ENCODE data around the gene C21orf91. TPM values are rescaled to one million over a fixed set of nuclear protein-coding genes. Genes with fewer than 3 reads are reported as not detected.
"Not testable (repeated sequence)": the region's sequence is repeated elsewhere in the genome, so short reads cannot be mapped to it uniquely, and the experiment has no call there.

The C21orf91 gene
- total and polyA plus RNA-seq, 4 donors, result 3.1 to 19.2 (median 10.7) TPM

GRCh38 chr21:17777072-17777765 is 41.9 kb downstream of the C21orf91 start:
- intact Hi-C loops (cut with DNase I), result no loop called here
- WGBS, 2 donors, result 51 to 56% methylated on average over 1 of the region's 1 CpG
- DNase-seq, result no peak
- Histone ChIP-seq H3K4me1 (ENCODE audit: control insufficient read depth in 1 of 2, insufficient read depth in 2 of 2, low read length in 2 of 2) (no peaks in the 10 kb centered on the region), H3K27ac (ENCODE audit: low read depth in 1 of 2, low read length in 2 of 2) (no peak overlapping the region), H3K4me3 (ENCODE audit: low read length in 2 of 2) (no peak overlapping the region), H3K27me3 (ENCODE audit: control insufficient read depth in 1 of 2, insufficient read depth in 2 of 2, low read length in 1 of 2) (no peaks in the 10 kb centered on the region), H3K9me3 (ENCODE audit: control insufficient read depth, low read length) (no peaks in the 10 kb centered on the region), H3K36me3 (ENCODE audit: control insufficient read depth in 1 of 2, insufficient read depth in 2 of 2, low read length in 1 of 2) (no peaks in the 10 kb centered on the region)
- no peak for ATAC-seq (ENCODE audit: low FRiP score)

GRCh38 chr21:17775431-17776126 is 43.6 kb downstream of the C21orf91 start:
- 85 to 89% methylated on average over 17 of the region's 17 CpGs for WGBS, 2 donors
- Histone ChIP-seq H3K27ac (ENCODE audit: low read depth in 1 of 2, low read length in 2 of 2) (no peak overlapping the region), H3K9me3 (ENCODE audit: control insufficient read depth, low read length) (no peaks in the 10 kb centered on the region), H3K36me3 (ENCODE audit: control insufficient read depth in 1 of 2, insufficient read depth in 2 of 2, low read length in 1 of 2) (no peaks in the 10 kb centered on the region), H3K27me3 (ENCODE audit: control insufficient read depth in 1 of 2, insufficient read depth in 2 of 2, low read length in 1 of 2) (no peaks in the 10 kb centered on the region), H3K4me3 (ENCODE audit: low read length in 2 of 2) (no peak overlapping the region), H3K4me1 (ENCODE audit: control insufficient read depth in 1 of 2, insufficient read depth in 2 of 2, low read length in 2 of 2) (no peaks in the 10 kb centered on the region)
- intact Hi-C loops (cut with DNase I), result no loop called here
- DNase-seq (no peak), ATAC-seq (ENCODE audit: low FRiP score) (no peak)

- ATAC-seq (ENCODE audit: low FRiP score); intact Hi-C loops (cut with DNase I); H3K4me1 ChIP-seq (ENCODE audit: control insufficient read depth in 1 of 2, insufficient read depth in 2 of 2, low read length in 2 of 2); H3K4me3 ChIP-seq (ENCODE audit: low read length in 2 of 2); DNase-seq; H3K36me3 ChIP-seq (ENCODE audit: control insufficient read depth in 1 of 2, insufficient read depth in 2 of 2, low read length in 1 of 2); H3K27me3 ChIP-seq (ENCODE audit: control insufficient read depth in 1 of 2, insufficient read depth in 2 of 2, low read length in 1 of 2); H3K9me3 ChIP-seq (ENCODE audit: control insufficient read depth, low read length); H3K27ac ChIP-seq (ENCODE audit: low read depth in 1 of 2, low read length in 2 of 2): not testable (repeated sequence)
- 90 to 91% methylated on average over 7 of the region's 7 CpGs for WGBS, 2 donors
Observed at GRCh38 chr21:17775021-17775420, 44.1 kb downstream of the C21orf91 start.

GRCh38 chr21:17769447-17769845 is 49.7 kb downstream of the C21orf91 start:
- no peaks in the 10 kb centered on the region for H3K36me3 ChIP-seq (ENCODE audit: control insufficient read depth in 1 of 2, insufficient read depth in 2 of 2, low read length in 1 of 2)
- DNase-seq (no peak), ATAC-seq (ENCODE audit: low FRiP score) (no peak)
- H3K27ac ChIP-seq (ENCODE audit: low read depth in 1 of 2, low read length in 2 of 2), result no peak overlapping the region
- WGBS, 2 donors, result 78 to 86% methylated on average over 3 of the region's 3 CpGs
- H3K9me3 ChIP-seq (ENCODE audit: control insufficient read depth, low read length), result no peaks in the 10 kb centered on the region
- intact Hi-C loops (cut with DNase I), result no loop called here
- no peak overlapping the region for H3K4me3 ChIP-seq (ENCODE audit: low read length in 2 of 2)
- H3K4me1 ChIP-seq (ENCODE audit: control insufficient read depth in 1 of 2, insufficient read depth in 2 of 2, low read length in 2 of 2), result no peaks in the 10 kb centered on the region
- H3K27me3 ChIP-seq (ENCODE audit: control insufficient read depth in 1 of 2, insufficient read depth in 2 of 2, low read length in 1 of 2), result no peaks in the 10 kb centered on the region

- no peak overlapping the region for H3K27ac ChIP-seq (ENCODE audit: low read depth in 1 of 2, low read length in 2 of 2)
- ATAC-seq (ENCODE audit: low FRiP score) (no peak), DNase-seq (no peak)
- no peaks in the 10 kb centered on the region for H3K36me3 ChIP-seq (ENCODE audit: control insufficient read depth in 1 of 2, insufficient read depth in 2 of 2, low read length in 1 of 2)
- H3K9me3 ChIP-seq (ENCODE audit: control insufficient read depth, low read length), result no peaks in the 10 kb centered on the region
- no peak overlapping the region for H3K4me3 ChIP-seq (ENCODE audit: low read length in 2 of 2)
- no peaks in the 10 kb centered on the region for H3K27me3 ChIP-seq (ENCODE audit: control insufficient read depth in 1 of 2, insufficient read depth in 2 of 2, low read length in 1 of 2)
- intact Hi-C loops (cut with DNase I), result no loop called here
- no peaks in the 10 kb centered on the region for H3K4me1 ChIP-seq (ENCODE audit: control insufficient read depth in 1 of 2, insufficient read depth in 2 of 2, low read length in 2 of 2)
- WGBS, 2 donors, result 65 to 74% methylated on average over 3 of the region's 3 CpGs
Observed at GRCh38 chr21:17768840-17769446, 50.2 kb downstream of the C21orf91 start.

- 94 to 95% methylated on average over 5 of the region's 5 CpGs for WGBS, 2 donors
- no peaks in the 10 kb centered on the region for H3K4me1 ChIP-seq (ENCODE audit: control insufficient read depth in 1 of 2, insufficient read depth in 2 of 2, low read length in 2 of 2)
- no peaks in the 10 kb centered on the region for H3K36me3 ChIP-seq (ENCODE audit: control insufficient read depth in 1 of 2, insufficient read depth in 2 of 2, low read length in 1 of 2)
- intact Hi-C loops (cut with DNase I), result no loop called here
- H3K27ac ChIP-seq (ENCODE audit: low read depth in 1 of 2, low read length in 2 of 2), result no peak overlapping the region
- H3K9me3 ChIP-seq (ENCODE audit: control insufficient read depth, low read length), result no peaks in the 10 kb centered on the region
- H3K4me3 ChIP-seq (ENCODE audit: low read length in 2 of 2), result no peak overlapping the region
- DNase-seq (no peak), ATAC-seq (ENCODE audit: low FRiP score) (no peak)
- H3K27me3 ChIP-seq (ENCODE audit: control insufficient read depth in 1 of 2, insufficient read depth in 2 of 2, low read length in 1 of 2), result no peaks in the 10 kb centered on the region
Observed at GRCh38 chr21:17765207-17765606, 53.9 kb downstream of the C21orf91 start.

GRCh38 chr21:17763288-17764037 is 55.7 kb downstream of the C21orf91 start:
- Histone ChIP-seq H3K36me3 (ENCODE audit: control insufficient read depth in 1 of 2, insufficient read depth in 2 of 2, low read length in 1 of 2) (no peaks in the 10 kb centered on the region), H3K9me3 (ENCODE audit: control insufficient read depth, low read length) (no peaks in the 10 kb centered on the region), H3K27ac (ENCODE audit: low read depth in 1 of 2, low read length in 2 of 2) (no peak overlapping the region), H3K4me1 (ENCODE audit: control insufficient read depth in 1 of 2, insufficient read depth in 2 of 2, low read length in 2 of 2) (no peaks in the 10 kb centered on the region), H3K27me3 (ENCODE audit: control insufficient read depth in 1 of 2, insufficient read depth in 2 of 2, low read length in 1 of 2) (peaks cover 0 to 2% of the 10 kb centered on the region in 2 donors), H3K4me3 (ENCODE audit: low read length in 2 of 2) (no peak overlapping the region)
- intact Hi-C loops (cut with DNase I), result no loop called here
- DNase-seq (no peak), ATAC-seq (ENCODE audit: low FRiP score) (no peak)
- 87 to 88% methylated on average over 9 of the region's 9 CpGs for WGBS, 2 donors

GRCh38 chr21:17759511-17760178 is 59.5 kb downstream of the C21orf91 start:
- Histone ChIP-seq H3K27ac (ENCODE audit: low read depth in 1 of 2, low read length in 2 of 2) (no peak overlapping the region), H3K9me3 (ENCODE audit: control insufficient read depth, low read length) (no peaks in the 10 kb centered on the region), H3K36me3 (ENCODE audit: control insufficient read depth in 1 of 2, insufficient read depth in 2 of 2, low read length in 1 of 2) (no peaks in the 10 kb centered on the region), H3K4me1 (ENCODE audit: control insufficient read depth in 1 of 2, insufficient read depth in 2 of 2, low read length in 2 of 2) (no peaks in the 10 kb centered on the region), H3K27me3 (ENCODE audit: control insufficient read depth in 1 of 2, insufficient read depth in 2 of 2, low read length in 1 of 2) (peaks cover 0 to 2% of the 10 kb centered on the region in 2 donors), H3K4me3 (ENCODE audit: low read length in 2 of 2) (no peak overlapping the region)
- intact Hi-C loops (cut with DNase I), result no loop called here
- WGBS, 2 donors, result 62 to 63% methylated on average over 4 of the region's 4 CpGs
- ATAC-seq (ENCODE audit: low FRiP score) (no peak), DNase-seq (no peak)

Measured in aorta (tissue), 5 donors.